ENCODE results near the gene POGLUT3. TPM values are rescaled to one million over a fixed set of nuclear protein-coding genes. Genes with fewer than 3 reads are reported as not detected.

Gene POGLUT3
- total RNA-seq, 1 experiment from 2014 or later = 15.3 TPM

DNA sequence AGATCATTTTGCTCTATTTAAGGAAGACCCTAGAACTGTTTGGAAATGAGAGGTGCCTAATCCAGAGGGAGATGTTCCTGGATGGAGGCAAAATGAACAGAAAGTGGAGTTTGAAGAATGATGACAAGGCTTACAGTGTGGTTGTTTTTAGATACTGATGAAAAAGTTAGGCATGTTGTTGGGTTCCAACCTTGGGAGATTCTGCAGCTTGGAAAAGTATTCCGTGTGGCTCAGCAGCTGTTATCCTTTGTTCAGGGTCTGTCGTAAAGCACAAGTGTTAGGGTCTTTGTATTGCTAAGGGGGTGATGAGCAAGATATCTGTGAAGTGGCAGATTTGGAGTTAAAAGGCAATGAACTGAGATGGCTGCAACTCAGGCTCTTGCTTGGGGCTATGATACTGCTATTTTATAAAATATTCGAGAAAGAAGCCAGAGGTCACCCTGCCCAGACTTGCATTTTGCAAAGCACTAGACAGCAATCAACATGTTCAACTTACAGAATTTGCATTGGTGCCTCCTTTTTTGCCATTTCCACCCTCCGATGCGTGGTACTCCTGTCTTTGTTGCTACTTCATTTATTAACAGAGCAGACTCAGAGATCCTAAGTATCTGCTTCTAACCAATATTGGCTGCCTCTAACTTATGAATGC is 45.3 kb upstream of the POGLUT3 start (continued):
- no peak for TF ChIP-seq ATF2 (CRISPR knock-in tag; IDR thresholded peaks at IDR 0.05; ENCODE audit: borderline replicate concordance, low read depth)
- no peak for TF ChIP-seq PREB (CRISPR knock-in tag; IDR thresholded peaks at IDR 0.05; ENCODE audit: borderline replicate concordance)
- TF ChIP-seq, protein P1, sequence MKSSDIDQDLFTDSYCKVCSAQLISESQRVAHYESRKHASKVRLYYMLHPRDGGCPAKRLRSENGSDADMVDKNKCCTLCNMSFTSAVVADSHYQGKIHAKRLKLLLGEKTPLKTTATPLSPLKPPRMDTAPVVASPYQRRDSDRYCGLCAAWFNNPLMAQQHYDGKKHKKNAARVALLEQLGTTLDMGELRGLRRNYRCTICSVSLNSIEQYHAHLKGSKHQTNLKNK (CRISPR knock-in tag; IDR thresholded peaks at IDR 0.05) = no peak

DNA sequence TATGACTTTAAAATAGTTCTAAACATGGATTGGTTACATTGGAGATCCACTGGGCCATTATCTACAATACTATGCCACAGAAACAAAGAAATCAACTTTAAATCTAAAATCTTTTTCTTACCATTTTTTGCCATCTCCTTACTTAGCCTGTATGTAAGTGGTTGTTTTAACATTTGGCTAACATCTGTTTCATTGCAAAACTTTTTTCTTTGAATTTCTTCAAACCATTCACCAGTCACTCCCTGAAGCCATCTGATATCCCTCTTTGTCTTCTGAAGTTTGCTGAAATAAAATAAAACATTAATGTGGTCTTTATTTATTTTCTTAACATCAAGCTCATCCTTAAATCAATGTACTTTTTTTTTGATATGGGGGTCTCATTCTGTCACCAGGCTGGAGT is 43.3 kb upstream of the POGLUT3 start:
- Mint-ChIP-seq H3K9me3 (no peaks in the 10 kb centered on the region), H3K4me1 (peaks cover 28% of the 10 kb centered on the region), H3K36me3 (no peaks in the 10 kb centered on the region), H3K4me3 (no peak overlapping the region), H3K27ac (no peak overlapping the region), H3K27me3 (ENCODE audit: low read depth) (no peaks in the 10 kb centered on the region)
- ATAC-seq = no peak
- TF ChIP-seq GTF2I (CRISPR knock-in tag; conservative IDR thresholded peaks at IDR 0.05) = no peak
- no peak for TF ChIP-seq KAT7 (CRISPR knock-in tag; IDR thresholded peaks at IDR 0.05; ENCODE audit: borderline replicate concordance)
- no peak for TF ChIP-seq IRF1 (CRISPR knock-in tag; IDR thresholded peaks at IDR 0.05)
- TF ChIP-seq ATF1 (CRISPR knock-in tag; IDR thresholded peaks at IDR 0.05) = no peak
- TF ChIP-seq MYBL2 (CRISPR knock-in tag; IDR thresholded peaks at IDR 0.05) = no peak
- TF ChIP-seq FOXJ3 (CRISPR knock-in tag; IDR thresholded peaks at IDR 0.05; ENCODE audit: borderline replicate concordance) = no peak
- no peak for TF ChIP-seq ATF6 (CRISPR knock-in tag; IDR thresholded peaks at IDR 0.05)
- TF ChIP-seq TEAD4 (CRISPR knock-in tag; IDR thresholded peaks at IDR 0.05) = no peak
- TF ChIP-seq ZNF232 (CRISPR knock-in tag; IDR thresholded peaks at IDR 0.05) = no peak
- no peak for TF ChIP-seq FOXK1 (CRISPR knock-in tag; IDR thresholded peaks at IDR 0.05)
- no peak for TF ChIP-seq RORB (CRISPR knock-in tag; IDR thresholded peaks at IDR 0.05)
- no peak for TF ChIP-seq ZBTB43 (CRISPR knock-in tag; IDR thresholded peaks at IDR 0.05)
- no peak for TF ChIP-seq ZNF671 (CRISPR knock-in tag; IDR thresholded peaks at IDR 0.05)
- TF ChIP-seq IRF2 (CRISPR knock-in tag; IDR thresholded peaks at IDR 0.05; ENCODE audit: borderline replicate concordance, low read depth) = no peak
- no peak for TF ChIP-seq ZNF532 (CRISPR knock-in tag; IDR thresholded peaks at IDR 0.05; ENCODE audit: borderline replicate concordance)
- TF ChIP-seq, protein P2, sequence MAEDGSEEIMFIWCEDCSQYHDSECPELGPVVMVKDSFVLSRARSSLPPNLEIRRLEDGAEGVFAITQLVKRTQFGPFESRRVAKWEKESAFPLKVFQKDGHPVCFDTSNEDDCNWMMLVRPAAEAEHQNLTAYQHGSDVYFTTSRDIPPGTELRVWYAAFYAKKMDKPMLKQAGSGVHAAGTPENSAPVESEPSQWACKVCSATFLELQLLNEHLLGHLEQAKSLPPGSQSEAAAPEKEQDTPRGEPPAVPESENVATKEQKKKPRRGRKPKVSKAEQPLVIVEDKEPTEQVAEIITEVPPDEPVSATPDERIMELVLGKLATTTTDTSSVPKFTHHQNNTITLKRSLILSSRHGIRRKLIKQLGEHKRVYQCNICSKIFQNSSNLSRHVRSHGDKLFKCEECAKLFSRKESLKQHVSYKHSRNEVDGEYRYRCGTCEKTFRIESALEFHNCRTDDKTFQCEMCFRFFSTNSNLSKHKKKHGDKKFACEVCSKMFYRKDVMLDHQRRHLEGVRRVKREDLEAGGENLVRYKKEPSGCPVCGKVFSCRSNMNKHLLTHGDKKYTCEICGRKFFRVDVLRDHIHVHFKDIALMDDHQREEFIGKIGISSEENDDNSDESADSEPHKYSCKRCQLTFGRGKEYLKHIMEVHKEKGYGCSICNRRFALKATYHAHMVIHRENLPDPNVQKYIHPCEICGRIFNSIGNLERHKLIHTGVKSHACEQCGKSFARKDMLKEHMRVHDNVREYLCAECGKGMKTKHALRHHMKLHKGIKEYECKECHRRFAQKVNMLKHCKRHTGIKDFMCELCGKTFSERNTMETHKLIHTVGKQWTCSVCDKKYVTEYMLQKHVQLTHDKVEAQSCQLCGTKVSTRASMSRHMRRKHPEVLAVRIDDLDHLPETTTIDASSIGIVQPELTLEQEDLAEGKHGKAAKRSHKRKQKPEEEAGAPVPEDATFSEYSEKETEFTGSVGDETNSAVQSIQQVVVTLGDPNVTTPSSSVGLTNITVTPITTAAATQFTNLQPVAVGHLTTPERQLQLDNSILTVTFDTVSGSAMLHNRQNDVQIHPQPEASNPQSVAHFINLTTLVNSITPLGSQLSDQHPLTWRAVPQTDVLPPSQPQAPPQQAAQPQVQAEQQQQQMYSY (CRISPR knock-in tag; IDR thresholded peaks at IDR 0.05) = no peak
- TF ChIP-seq GRHL2 (CRISPR knock-in tag; IDR thresholded peaks at IDR 0.05; ENCODE audit: insufficient replicate concordance, severe bottlenecking) = no peak
- CTCF ChIA-PET = no interaction called here
- POLR2A ChIA-PET = no interaction called here
- no peak for DNase-seq (ENCODE audit: low spot score)
